Lower leg skin (tissue), 3 donors: ENCODE measurements around the gene PADI4.

Experiments used
- POLR2A ChIP-seq, 2 donors: fragments of 450-650 bp; IDR thresholded peaks; one replicate each; pipeline ENCODE4 v1.6.1; 2016 to 2017; ENCODE audit warnings: antibody characterized with exemption in 2 of 2, mild to moderate bottlenecking in 1 of 2, moderate library complexity in 1 of 2
- TF ChIP-seq, protein P1 (sequence below), 3 donors: fragments of 450-650 bp; IDR thresholded peaks; one replicate each; pipeline ENCODE4 v1.5.1; 2016; ENCODE audit warnings: antibody characterized with exemption in 3 of 3, mild to moderate bottlenecking in 3 of 3, moderate library complexity in 2 of 3

DNA sequence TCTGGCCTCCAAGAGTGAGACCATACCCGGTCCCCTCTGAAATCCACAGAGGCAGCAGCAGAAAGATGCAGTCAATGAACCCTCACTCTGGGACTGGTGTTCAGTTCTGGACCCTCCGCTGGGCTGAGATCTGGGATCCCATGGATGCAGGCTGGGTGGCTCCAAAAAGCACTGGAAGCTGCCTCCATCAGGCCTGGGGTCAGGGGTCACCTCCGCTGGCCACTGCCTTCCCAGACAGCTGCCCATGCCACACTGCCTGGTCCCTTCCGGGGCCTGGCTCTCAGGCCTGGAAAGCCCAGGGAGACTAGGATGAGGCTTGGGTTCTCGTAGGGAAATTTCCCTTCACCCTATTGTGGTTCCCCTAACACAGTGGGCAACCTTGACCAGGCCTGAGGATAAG is 21.4 kb upstream of the PADI4 start:
- TF ChIP-seq POLR2A (IDR thresholded peaks at IDR 0.05), result no peak
- TF ChIP-seq, protein P1, sequence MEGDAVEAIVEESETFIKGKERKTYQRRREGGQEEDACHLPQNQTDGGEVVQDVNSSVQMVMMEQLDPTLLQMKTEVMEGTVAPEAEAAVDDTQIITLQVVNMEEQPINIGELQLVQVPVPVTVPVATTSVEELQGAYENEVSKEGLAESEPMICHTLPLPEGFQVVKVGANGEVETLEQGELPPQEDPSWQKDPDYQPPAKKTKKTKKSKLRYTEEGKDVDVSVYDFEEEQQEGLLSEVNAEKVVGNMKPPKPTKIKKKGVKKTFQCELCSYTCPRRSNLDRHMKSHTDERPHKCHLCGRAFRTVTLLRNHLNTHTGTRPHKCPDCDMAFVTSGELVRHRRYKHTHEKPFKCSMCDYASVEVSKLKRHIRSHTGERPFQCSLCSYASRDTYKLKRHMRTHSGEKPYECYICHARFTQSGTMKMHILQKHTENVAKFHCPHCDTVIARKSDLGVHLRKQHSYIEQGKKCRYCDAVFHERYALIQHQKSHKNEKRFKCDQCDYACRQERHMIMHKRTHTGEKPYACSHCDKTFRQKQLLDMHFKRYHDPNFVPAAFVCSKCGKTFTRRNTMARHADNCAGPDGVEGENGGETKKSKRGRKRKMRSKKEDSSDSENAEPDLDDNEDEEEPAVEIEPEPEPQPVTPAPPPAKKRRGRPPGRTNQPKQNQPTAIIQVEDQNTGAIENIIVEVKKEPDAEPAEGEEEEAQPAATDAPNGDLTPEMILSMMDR (IDR thresholded peaks at IDR 0.05), result no peak
